GM12873 (cell line): ENCODE measurements around the gene ZBTB39.
A peak's percentile ranks its signal among the peaks of the same experiment; 100 is the strongest.

Experiments used
- CTCF ChIP-seq: IDR thresholded peaks from 2 replicates; pipeline ENCODE4 v1.5.1; 2012; ENCODE audit warnings: low read depth, mild to moderate bottlenecking, moderate library complexity, low read length, control low read depth; ENCODE audit not compliant: insufficient read depth; ENCODE audit errors: missing control alignments

The ZBTB39 gene

GRCh38 chr12:56989861-56990610 is 16.3 kb downstream of the ZBTB39 start:
- no peak for TF ChIP-seq CTCF

- no peak for TF ChIP-seq CTCF
These were observed 18.1 kb downstream of the ZBTB39 start for GRCh38 chr12:56988207-56988739.

GRCh38 chr12:56987551-56988053 is 18.7 kb downstream of the ZBTB39 start:
- peak; percentile 98 for TF ChIP-seq CTCF

GRCh38 chr12:56987011-56987410 is 19.3 kb downstream of the ZBTB39 start:
- no peak for TF ChIP-seq CTCF

GRCh38 chr12:56983386-56983785 is 23.0 kb downstream of the ZBTB39 start:
- TF ChIP-seq CTCF: no peak

- no peak for TF ChIP-seq CTCF
These were observed 25.3 kb downstream of the ZBTB39 start for GRCh38 chr12:56980941-56981530.

GRCh38 chr12:56980268-56980667 is 26.1 kb downstream of the ZBTB39 start:
- TF ChIP-seq CTCF: no peak
